Activated T-cell treated with anti-CD3 and anti-CD28 coated beads, Interleukin-2, amount 50 U/mL, for 72 hours (primary cell): Measurements from ENCODE around the gene CTRB1. TPM values are rescaled to one million over a fixed set of nuclear protein-coding genes. Genes with fewer than 3 reads are reported as not detected.

Source experiments
- ATAC-seq, 2 donors: fragments of 150-1000 bp; cut with Tn5 transposase; replicated peaks in 1 of 2; 2 replicates each; pipeline ENCODE4 v1.10.0; 2021; ENCODE audit warnings: moderate library complexity in 2 of 2, mild to moderate bottlenecking in 1 of 2
- DNase-seq, 2 donors: peaks; one replicate each; pipeline ENCODE4 v3.0.0; 2021 to 2022; ENCODE audit warnings: mixed read lengths in 1 of 2
- H3K27ac Mint-ChIP-seq: one replicate; pipeline ENCODE4 v1.8.0; 2022; ENCODE audit warnings: mild to moderate bottlenecking, moderate library complexity, mixed read lengths
- H3K27me3 Mint-ChIP-seq: one replicate; pipeline ENCODE4 v1.8.0; 2022; ENCODE audit warnings: low read depth, mixed read lengths
- H3K36me3 Mint-ChIP-seq, 2 donors: one replicate each; pipeline ENCODE4 v1.8.0; 2022; ENCODE audit warnings: mixed read lengths in 2 of 2, mild to moderate bottlenecking in 1 of 2; ENCODE audit not compliant: insufficient read depth in 2 of 2
- H3K4me1 Mint-ChIP-seq: one replicate; pipeline ENCODE4 v1.8.0; 2022; ENCODE audit warnings: low read depth, mixed read lengths
- H3K4me3 Mint-ChIP-seq, 2 donors: one replicate each; pipeline ENCODE4 v1.8.0; 2022; ENCODE audit warnings: mild to moderate bottlenecking in 2 of 2, mixed read lengths in 2 of 2, moderate library complexity in 2 of 2
- H3K9me3 Mint-ChIP-seq, 2 donors: one replicate each; pipeline ENCODE4 v1.8.0; 2022; ENCODE audit warnings: mixed read lengths in 2 of 2
- total RNA-seq, 2 donors: library from RNA; stranded (reverse); gene quantifications; one replicate each; pipeline ENCODE4 v1.2.3, GENCODE V29; 2022

CTRB1 gene
- total RNA-seq, 2 donors from 2014 or later, result not detected

DNA sequence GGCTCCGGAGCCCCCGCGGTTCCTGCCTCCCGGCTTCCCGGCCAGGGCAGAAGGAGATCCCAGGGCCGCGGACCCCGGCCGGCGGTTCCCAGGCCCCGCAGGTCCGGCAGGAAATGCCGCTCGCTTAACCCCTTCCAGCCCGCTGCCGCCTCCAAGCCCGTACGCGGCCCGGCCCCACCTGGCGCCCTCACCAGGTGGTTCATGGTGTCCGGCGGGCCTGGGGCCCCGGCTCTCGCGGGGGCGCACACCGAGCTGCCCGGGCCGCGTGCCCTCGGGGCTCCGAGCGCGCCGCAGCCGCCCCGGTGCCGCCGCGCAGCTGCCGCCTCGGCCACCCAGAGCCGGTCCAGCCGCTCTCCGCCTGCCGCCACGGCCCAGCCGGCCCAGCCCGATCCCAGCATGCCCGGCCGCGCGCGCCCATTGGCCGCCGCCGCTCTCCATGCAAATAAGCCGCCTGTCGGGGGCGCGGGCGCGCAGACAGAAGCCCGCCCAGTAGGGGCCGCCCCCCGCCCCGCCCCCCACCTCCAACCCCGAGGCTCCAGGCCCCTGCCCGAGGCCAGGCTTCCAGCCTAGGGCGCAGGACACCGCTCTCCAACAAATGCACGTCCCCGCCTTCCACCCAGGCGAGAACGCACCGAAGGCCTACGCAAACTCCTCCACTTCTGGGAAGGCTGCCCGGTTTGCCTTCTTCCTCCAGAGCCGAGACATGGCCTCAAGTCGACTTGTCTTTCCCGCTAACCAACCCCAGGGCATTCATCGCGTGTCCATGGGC is 32.7 kb downstream of the CTRB1 start, which contains the start of gene BCAR1:
Gene BCAR1, minus strand, starts transcription at position 345 of the 769 bp plus-strand sequence. Its CDS starts 142 bp downstream, at position 203.
- no peak within 1 kb of the TSS for H3K27ac Mint-ChIP-seq
- H3K4me3 Mint-ChIP-seq, result peak within 1 kb of the TSS; percentile 75 to 77
- H3K9me3 Mint-ChIP-seq, result no peaks in the 10 kb centered on the region
- ATAC-seq (peak; percentile 74), DNase-seq (peak; percentile 31 to 35)
- no peaks in the 10 kb centered on the region for H3K36me3 Mint-ChIP-seq
- H3K27me3 Mint-ChIP-seq, result peaks cover 67% of the 10 kb centered on the region
- H3K4me1 Mint-ChIP-seq, result no peaks in the 10 kb centered on the region

DNA sequence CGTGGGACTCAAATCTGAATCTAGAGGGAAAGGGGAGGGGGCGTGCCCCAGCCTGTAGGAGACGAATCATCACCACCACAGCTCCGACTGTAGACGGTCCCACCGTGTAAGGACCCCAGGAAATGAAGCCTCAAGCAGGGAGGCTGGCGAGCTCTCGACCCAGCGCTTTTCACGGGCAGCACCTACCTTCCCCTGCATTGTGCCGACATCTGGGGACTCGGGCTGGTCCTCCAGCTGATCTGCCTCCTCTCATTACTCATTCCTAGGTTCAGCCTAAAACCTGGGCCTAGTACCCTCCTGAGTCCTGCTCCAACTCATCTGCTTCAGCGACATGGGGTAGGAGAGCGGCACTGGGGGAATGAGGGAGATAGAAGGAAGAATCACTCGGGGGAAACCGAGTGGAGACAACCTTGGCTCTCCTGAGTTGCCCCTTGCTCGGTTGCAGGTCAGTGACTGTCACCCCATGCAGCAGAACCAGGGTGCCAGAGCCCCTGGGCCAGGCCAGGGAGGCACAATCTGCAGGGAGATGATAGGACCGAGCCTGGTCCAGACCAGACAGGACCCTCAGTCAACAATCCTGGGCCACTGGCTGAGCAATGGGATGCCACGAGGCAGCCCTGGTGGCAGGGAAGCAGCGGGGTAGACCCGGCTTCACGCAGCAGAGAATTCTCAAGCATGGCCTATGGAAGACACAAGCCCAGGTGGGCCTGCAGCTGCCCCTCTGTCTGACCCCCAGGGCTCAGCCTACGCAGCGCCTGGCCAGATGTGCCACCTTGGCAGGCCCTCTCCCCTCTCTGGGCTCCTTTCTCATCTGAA is 33.5 kb downstream of the CTRB1 start:
- Mint-ChIP-seq H3K9me3 (no peaks in the 10 kb centered on the region), H3K4me3 (peak overlapping the region; percentile 75 to 77), H3K36me3 (no peaks in the 10 kb centered on the region), H3K27me3 (peaks cover 60% of the 10 kb centered on the region), H3K4me1 (no peaks in the 10 kb centered on the region), H3K27ac (no peak overlapping the region)
- no peak for ATAC-seq
- no peak for DNase-seq

DNA sequence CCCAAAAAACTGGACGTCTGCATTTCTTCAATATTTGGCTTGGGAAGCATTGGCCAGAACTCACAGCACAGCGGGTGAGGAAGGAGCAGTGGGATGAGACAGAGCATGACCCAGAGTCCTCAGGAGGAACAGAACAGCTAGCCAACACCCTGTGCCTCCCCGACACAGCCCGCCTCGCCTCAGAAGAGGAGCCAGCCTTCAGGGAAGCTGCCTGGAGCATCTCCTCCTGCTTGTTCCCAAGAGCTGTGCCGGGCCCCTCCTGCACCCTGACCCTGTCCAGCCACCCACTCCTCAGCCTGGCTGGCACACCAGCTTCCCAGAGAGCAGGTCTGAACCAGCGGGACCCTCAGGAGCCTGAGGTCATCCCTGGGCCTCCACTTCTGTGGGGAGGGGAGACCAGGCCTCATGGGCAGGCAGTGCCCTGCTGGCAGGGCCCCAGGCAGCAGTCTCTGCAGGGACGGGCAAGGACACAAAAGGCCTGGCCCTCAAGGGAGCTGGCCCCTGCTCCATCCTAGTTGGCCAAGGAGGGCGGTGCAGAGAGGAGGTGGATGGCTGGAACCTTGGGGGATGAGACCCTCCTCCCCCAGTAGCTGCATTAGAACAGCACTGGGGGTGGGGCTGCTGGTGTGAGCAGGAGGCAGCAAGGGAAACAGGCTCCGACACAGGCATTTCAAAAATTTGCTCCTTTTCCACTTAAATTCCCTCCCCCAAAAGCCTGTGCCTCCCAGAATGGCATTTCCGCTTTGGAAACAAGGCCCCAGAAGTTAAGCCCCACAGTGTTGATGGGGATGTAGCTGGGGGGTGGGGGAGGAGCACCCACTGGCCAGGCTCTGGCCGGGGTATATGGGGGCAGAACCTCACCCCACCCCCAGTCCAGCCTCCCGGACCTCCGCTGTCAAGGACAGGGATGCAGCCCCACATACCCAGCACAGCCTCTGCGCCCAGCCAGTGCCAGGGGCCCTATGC is 34.4 kb downstream of the CTRB1 start:
- Mint-ChIP-seq H3K9me3 (no peaks in the 10 kb centered on the region), H3K4me1 (no peaks in the 10 kb centered on the region), H3K27ac (no peak overlapping the region), H3K4me3 (no peak overlapping the region), H3K27me3 (peaks cover 52% of the 10 kb centered on the region), H3K36me3 (no peaks in the 10 kb centered on the region)
- DNase-seq, result no peak
- ATAC-seq, result no peak

DNA sequence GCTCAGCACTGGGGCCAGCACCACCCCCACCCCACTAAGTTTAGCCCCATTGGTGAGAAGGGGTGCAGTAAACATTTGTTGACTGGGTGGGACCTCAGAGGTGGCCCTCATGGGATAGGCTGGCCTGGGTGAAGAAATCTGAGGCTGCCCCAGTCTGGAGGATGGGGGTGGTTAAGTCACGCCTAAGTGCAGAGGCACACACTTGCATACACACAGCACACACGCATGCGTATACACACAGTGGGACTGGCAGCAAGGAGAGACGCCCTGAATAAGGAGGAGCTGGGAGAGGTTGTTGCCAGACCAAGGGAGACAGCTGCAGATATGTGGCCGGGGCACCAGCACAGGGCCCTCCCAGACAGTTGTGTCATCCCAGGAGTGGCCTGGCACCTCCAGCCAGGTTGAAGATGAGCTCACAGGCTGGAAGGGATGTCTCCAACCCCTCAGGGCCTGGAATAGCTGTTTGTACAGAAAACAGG is 35.6 kb downstream of the CTRB1 start:
- DNase-seq (no peak), ATAC-seq (no peak)
- Mint-ChIP-seq H3K4me1 (no peaks in the 10 kb centered on the region), H3K27ac (no peak overlapping the region), H3K27me3 (peaks cover 46% of the 10 kb centered on the region), H3K36me3 (no peaks in the 10 kb centered on the region), H3K9me3 (no peaks in the 10 kb centered on the region), H3K4me3 (no peak overlapping the region)

DNA sequence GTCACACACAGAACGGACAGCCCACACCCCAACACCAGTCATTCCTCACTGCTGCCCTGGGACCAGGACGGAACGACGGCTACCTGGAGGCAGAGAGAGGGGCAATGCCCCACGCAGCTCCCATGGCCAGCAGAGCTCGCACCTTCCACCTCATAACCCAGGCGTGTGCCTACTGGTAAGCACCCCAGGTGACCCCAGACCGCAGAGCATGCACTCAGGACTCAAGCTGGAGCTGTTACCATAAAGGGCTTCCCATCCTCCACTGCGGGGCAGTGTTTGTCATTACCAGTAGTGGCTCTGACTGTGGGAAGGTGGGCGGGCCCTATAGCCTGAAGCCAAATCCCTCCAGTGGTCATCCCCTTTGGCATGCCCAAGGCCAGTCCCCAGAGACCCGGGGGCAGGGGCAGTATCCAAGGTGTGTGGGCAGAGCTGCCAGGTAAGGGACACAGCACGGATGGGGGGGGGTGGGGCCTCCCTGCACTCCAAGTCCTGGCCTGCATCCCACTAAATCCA is 37.3 kb downstream of the CTRB1 start:
- DNase-seq (no peak), ATAC-seq (no peak)
- Mint-ChIP-seq H3K27ac (no peak overlapping the region), H3K27me3 (peaks cover 42% of the 10 kb centered on the region), H3K4me1 (no peaks in the 10 kb centered on the region), H3K36me3 (no peaks in the 10 kb centered on the region), H3K4me3 (no peak overlapping the region), H3K9me3 (no peaks in the 10 kb centered on the region)

DNA sequence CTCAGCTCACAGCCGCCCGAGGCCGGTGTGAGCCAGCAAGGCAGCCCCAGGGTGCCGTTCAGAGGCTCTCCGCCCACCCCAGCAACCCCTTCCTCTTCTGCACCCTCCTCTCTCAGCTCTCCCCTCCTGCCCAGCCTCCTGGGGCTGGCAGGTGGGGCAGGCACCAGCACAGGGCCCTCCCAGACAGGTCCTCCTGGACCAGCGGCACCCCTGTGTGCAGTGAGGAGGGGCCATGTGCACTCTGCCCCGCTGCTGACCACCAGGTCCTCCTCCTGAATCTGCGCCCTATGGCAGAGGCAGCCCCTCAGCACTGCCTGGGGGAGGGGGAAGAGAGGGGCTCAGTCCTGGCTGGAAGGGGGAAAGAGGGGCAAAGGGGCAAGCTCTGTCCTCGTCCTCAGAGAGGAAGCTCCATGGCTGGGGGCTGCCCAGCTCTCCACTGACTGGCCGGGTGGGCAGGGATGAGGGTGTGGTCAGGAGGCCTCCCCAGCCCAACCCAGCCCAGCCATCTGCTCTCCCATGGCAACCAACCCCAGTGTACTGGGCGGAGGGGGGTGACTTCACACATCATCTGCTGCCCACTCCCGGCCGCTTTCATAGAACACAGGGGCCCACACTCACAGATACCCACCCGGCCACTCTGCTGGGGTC is 38.0 kb downstream of the CTRB1 start:
- Mint-ChIP-seq H3K9me3 (no peaks in the 10 kb centered on the region), H3K4me3 (no peak overlapping the region), H3K4me1 (no peaks in the 10 kb centered on the region), H3K27ac (no peak overlapping the region), H3K36me3 (no peaks in the 10 kb centered on the region), H3K27me3 (peaks cover 39% of the 10 kb centered on the region)
- ATAC-seq (no peak), DNase-seq (no peak)

DNA sequence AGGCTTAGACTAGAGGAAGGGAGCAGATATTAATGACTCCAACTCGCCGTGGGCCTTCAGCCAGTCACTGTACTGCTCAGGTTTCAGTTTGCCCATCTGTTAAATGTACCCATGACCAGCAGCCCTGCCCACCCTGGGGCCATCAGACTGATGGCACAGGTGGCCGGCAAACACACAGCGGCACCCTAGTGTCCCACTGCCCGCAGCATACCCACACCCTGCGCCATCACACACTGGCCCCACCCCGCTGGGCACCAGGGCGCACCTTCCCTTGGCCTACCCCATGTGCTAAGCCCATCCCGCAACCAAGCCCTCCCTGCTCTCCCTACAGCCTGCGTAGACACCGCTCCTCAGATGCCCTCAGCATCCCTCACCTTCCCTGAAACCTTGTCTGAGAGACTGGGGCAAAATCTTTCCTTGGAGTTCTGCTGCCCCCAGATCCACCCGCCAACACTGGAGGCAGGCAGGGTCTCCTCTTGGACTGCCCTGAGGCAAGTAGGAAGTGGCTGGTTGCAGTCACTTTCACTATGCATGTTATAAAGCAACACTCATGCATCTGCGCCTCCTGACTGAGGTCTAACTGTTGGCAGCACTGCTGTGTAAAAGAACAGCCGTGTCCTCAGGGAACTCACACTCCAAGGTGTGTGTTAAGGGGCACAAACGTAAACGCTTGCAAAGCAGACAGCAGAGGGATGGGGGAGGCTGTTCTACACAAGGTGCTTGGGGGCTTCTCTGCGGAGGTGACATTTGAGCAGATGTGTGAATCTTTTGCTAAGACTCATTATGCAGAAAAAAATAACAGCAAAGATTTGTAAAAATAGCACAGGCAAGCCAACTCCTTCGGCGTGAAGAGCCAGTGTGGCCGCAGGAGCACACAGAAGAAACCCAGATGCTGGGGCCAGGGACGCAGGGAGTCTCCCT is 39.4 kb downstream of the CTRB1 start:
- H3K9me3 Mint-ChIP-seq, result no peaks in the 10 kb centered on the region
- no peak for ATAC-seq
- H3K4me1 Mint-ChIP-seq, result no peaks in the 10 kb centered on the region
- H3K4me3 Mint-ChIP-seq, result no peak overlapping the region
- H3K27me3 Mint-ChIP-seq, result peaks cover 33% of the 10 kb centered on the region
- H3K36me3 Mint-ChIP-seq, result no peaks in the 10 kb centered on the region
- H3K27ac Mint-ChIP-seq, result no peak overlapping the region
- no peak for DNase-seq

DNA sequence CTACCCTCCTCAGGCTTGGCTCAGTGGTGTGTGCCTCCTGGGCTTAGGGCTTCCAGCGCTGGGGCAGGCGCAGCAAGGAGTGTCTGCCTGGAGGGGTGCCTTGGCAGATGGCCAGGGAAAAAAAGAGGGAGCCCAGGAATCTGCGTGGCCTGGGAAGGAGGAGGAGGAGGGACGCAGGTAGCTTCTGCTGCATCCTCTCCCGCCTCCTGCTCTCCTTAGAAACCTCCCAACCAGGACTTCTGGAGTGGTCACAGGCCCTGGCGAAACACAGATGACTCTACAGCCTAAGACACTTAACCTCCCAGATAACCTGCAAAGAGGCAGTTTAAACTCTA is 40.0 kb downstream of the CTRB1 start:
- Mint-ChIP-seq H3K36me3 (no peaks in the 10 kb centered on the region), H3K9me3 (no peaks in the 10 kb centered on the region), H3K4me3 (no peak overlapping the region), H3K27ac (no peak overlapping the region), H3K27me3 (peaks cover 30% of the 10 kb centered on the region), H3K4me1 (no peaks in the 10 kb centered on the region)
- no peak for DNase-seq
- no peak for ATAC-seq

DNA sequence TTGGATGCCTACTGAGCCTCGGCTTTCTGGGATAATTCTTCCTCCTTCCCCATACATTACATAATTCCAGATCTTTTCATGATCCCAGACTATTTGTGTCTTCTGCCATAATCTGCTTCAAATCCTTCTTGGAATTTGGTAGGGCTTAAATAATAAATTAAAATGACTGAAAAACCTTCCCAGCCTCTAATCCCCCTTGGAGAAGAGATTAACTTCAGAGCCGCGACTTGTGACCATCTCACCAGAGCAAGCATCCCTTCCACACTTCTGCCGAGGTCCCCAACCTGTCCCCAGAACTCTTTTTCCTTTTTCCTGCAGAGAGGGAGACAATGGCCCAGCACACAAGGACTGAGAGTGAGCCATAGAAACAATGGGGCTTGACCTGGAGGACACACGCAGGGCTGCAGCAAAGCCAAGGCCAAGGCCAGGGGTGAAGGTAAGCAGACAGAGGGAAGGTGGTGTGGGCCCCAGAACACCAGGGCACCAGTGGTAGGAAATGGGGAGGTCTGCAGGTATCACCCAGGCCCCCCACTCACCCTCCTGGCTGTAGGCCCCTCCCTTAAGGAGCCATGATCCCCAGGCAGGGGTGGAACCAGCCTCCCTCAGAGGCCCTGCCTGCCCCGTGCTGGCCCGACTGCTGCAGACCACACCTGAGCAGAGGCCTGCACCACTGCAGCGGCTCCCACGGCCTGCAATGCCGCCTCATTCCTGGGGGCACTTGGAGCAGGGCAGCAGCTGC is 42.2 kb downstream of the CTRB1 start:
- Mint-ChIP-seq H3K4me1 (peaks cover 4% of the 10 kb centered on the region), H3K36me3 (no peaks in the 10 kb centered on the region), H3K4me3 (no peak overlapping the region), H3K27ac (no peak overlapping the region), H3K9me3 (no peaks in the 10 kb centered on the region), H3K27me3 (peaks cover 29% of the 10 kb centered on the region)
- no peak for ATAC-seq
- no peak for DNase-seq

DNA sequence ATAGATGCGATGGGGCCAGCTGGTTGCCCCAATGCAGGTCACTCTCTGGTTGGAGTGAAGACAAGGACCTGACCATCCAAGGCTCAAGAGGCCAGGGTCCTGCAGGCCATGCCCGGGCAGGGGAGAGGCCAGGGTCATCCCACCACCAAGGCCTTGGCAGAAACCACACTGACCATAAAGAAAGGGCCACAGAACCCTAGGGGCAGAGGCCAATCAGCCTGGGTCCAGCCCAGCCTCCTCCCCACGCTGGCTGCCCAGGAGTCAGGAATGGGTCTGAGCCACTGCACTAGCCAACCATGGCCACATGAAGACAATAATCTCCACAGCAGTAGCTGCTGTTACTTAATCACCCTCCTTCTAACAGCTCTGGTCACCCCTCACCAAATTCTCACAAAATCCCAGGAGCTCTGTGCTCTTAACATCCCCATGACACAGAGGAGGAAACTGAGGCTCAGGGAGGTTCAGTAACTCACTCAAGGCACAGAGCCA is 42.8 kb downstream of the CTRB1 start:
- ATAC-seq, result no peak
- Mint-ChIP-seq H3K36me3 (no peaks in the 10 kb centered on the region), H3K4me3 (no peak overlapping the region), H3K9me3 (no peaks in the 10 kb centered on the region), H3K4me1 (peaks cover 4% of the 10 kb centered on the region), H3K27ac (no peak overlapping the region), H3K27me3 (peaks cover 35% of the 10 kb centered on the region)
- no peak for DNase-seq
